ENCODE results near the gene NR3C2. TPM values are rescaled to one million over a fixed set of nuclear protein-coding genes. Genes with fewer than 3 reads are reported as not detected.

NR3C2 gene
- total RNA-seq, 1 donor from 2014 or later, result 2.7 TPM

GRCh38 chr4:148346657-148347056 is 95.6 kb downstream of the NR3C2 start:
- H3K27me3 Mint-ChIP-seq, result no peaks in the 10 kb centered on the region
- DNase-seq (ENCODE audit: low spot score, unreplicated experiment), result no peak
- no peak for TF ChIP-seq CTCF (IDR thresholded peaks at IDR 0.05; ENCODE audit: unreplicated experiment)
- no peak overlapping the region for H3K27ac Mint-ChIP-seq
- no peaks in the 10 kb centered on the region for H3K9me3 Mint-ChIP-seq (ENCODE audit: low read depth)
- no peak overlapping the region for H3K4me3 Mint-ChIP-seq (ENCODE audit: low read depth)
- H3K36me3 Mint-ChIP-seq (ENCODE audit: insufficient read depth), result no peaks in the 10 kb centered on the region
- peaks cover 1% of the 10 kb centered on the region for H3K4me1 Mint-ChIP-seq (ENCODE audit: low read depth)

- Mint-ChIP-seq H3K9me3 (ENCODE audit: low read depth) (no peaks in the 10 kb centered on the region), H3K4me1 (ENCODE audit: low read depth) (peaks cover 1% of the 10 kb centered on the region), H3K27me3 (no peaks in the 10 kb centered on the region), H3K4me3 (ENCODE audit: low read depth) (no peak overlapping the region), H3K27ac (no peak overlapping the region), H3K36me3 (ENCODE audit: insufficient read depth) (no peaks in the 10 kb centered on the region)
- DNase-seq (ENCODE audit: low spot score, unreplicated experiment), result no peak
- no peak for TF ChIP-seq CTCF (IDR thresholded peaks at IDR 0.05; ENCODE audit: unreplicated experiment)
These were observed 96.7 kb downstream of the NR3C2 start for GRCh38 chr4:148345509-148345908.

- Mint-ChIP-seq H3K4me1 (ENCODE audit: low read depth) (peaks cover 1% of the 10 kb centered on the region), H3K9me3 (ENCODE audit: low read depth) (peaks cover 6% of the 10 kb centered on the region), H3K27me3 (no peaks in the 10 kb centered on the region), H3K4me3 (ENCODE audit: low read depth) (no peak overlapping the region), H3K27ac (no peak overlapping the region), H3K36me3 (ENCODE audit: insufficient read depth) (no peaks in the 10 kb centered on the region)
- DNase-seq (ENCODE audit: low spot score, unreplicated experiment), result no peak
- no peak for TF ChIP-seq CTCF (IDR thresholded peaks at IDR 0.05; ENCODE audit: unreplicated experiment)
These were observed 97.3 kb downstream of the NR3C2 start for GRCh38 chr4:148344941-148345340.

GRCh38 chr4:148344352-148344751 is 97.9 kb downstream of the NR3C2 start:
- Mint-ChIP-seq H3K27ac (no peak overlapping the region), H3K9me3 (ENCODE audit: low read depth) (peaks cover 11% of the 10 kb centered on the region), H3K36me3 (ENCODE audit: insufficient read depth) (no peaks in the 10 kb centered on the region), H3K4me3 (ENCODE audit: low read depth) (no peak overlapping the region), H3K27me3 (no peaks in the 10 kb centered on the region), H3K4me1 (ENCODE audit: low read depth) (peaks cover 1% of the 10 kb centered on the region)
- TF ChIP-seq CTCF (IDR thresholded peaks at IDR 0.05; ENCODE audit: unreplicated experiment), result no peak
- no peak for DNase-seq (ENCODE audit: low spot score, unreplicated experiment)

- Mint-ChIP-seq H3K4me3 (ENCODE audit: low read depth) (no peak overlapping the region), H3K27ac (no peak overlapping the region), H3K4me1 (ENCODE audit: low read depth) (peaks cover 1% of the 10 kb centered on the region), H3K27me3 (no peaks in the 10 kb centered on the region), H3K9me3 (ENCODE audit: low read depth) (peaks cover 12% of the 10 kb centered on the region), H3K36me3 (ENCODE audit: insufficient read depth) (no peaks in the 10 kb centered on the region)
- DNase-seq (ENCODE audit: low spot score, unreplicated experiment), result no peak
- no peak for TF ChIP-seq CTCF (IDR thresholded peaks at IDR 0.05; ENCODE audit: unreplicated experiment)
These were observed 100.0 kb downstream of the NR3C2 start for GRCh38 chr4:148341980-148342800.
